ENCODE measurements around the gene ETNK2.

GRCh38 chr1:204192046-204192445 lies 40.2 kb upstream of the ETNK2 start:
- no peak for TF ChIP-seq FOXP2 (optimal IDR thresholded peaks at IDR 0.05; ENCODE audit: control extremely low read depth, extremely low read length, insufficient read depth)
- TF ChIP-seq POLR2AphosphoS5 (IDR thresholded peaks at IDR 0.05; ENCODE audit: borderline replicate concordance, low read depth, low read length), result no peak
- TF ChIP-seq EZH2 (IDR thresholded peaks at IDR 0.05), result no peak
